Measurements from ENCODE around the gene TASP1. TPM values are rescaled to one million over a fixed set of nuclear protein-coding genes. Genes with fewer than 3 reads are reported as not detected.

TASP1 gene
- total and polyA plus RNA-seq, 2 donors from 2014 or later: 6.0 to 22.7 TPM

GRCh38 chr20:13458860-13459451 is 179.8 kb downstream of the TASP1 start:
- Histone ChIP-seq H3K9me3 (ENCODE audit: control insufficient read depth in 2 of 3, insufficient read depth in 1 of 3, low read length in 3 of 3) (no peaks in the 10 kb centered on the region), H3K9ac (ENCODE audit: low read length in 3 of 3) (no peak overlapping the region), H3K27me3 (ENCODE audit: control insufficient read depth, insufficient read depth, low read length) (no peaks in the 10 kb centered on the region), H3K4me1 (ENCODE audit: control insufficient read depth in 2 of 3, insufficient read depth in 2 of 3, low read depth in 1 of 3, low read length in 3 of 3) (no peaks in the 10 kb centered on the region), H3K27ac (ENCODE audit: low read depth in 2 of 2, low read length in 2 of 2) (no peak overlapping the region), H3K4me3 (ENCODE audit: low read length in 3 of 3) (no peak overlapping the region), H3K36me3 (ENCODE audit: control insufficient read depth in 2 of 3, insufficient read depth in 3 of 3, low read length in 3 of 3) (no peaks in the 10 kb centered on the region)
- DNase-seq (no peak), FAIRE-seq (no peak)
- intact Hi-C loops (cut with DNase I): no loop called here
- TF ChIP-seq, protein P1, sequence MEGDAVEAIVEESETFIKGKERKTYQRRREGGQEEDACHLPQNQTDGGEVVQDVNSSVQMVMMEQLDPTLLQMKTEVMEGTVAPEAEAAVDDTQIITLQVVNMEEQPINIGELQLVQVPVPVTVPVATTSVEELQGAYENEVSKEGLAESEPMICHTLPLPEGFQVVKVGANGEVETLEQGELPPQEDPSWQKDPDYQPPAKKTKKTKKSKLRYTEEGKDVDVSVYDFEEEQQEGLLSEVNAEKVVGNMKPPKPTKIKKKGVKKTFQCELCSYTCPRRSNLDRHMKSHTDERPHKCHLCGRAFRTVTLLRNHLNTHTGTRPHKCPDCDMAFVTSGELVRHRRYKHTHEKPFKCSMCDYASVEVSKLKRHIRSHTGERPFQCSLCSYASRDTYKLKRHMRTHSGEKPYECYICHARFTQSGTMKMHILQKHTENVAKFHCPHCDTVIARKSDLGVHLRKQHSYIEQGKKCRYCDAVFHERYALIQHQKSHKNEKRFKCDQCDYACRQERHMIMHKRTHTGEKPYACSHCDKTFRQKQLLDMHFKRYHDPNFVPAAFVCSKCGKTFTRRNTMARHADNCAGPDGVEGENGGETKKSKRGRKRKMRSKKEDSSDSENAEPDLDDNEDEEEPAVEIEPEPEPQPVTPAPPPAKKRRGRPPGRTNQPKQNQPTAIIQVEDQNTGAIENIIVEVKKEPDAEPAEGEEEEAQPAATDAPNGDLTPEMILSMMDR (IDR thresholded peaks at IDR 0.05; ENCODE audit: borderline replicate concordance, extremely low read depth, insufficient read depth): peak; percentile 32

DNA sequence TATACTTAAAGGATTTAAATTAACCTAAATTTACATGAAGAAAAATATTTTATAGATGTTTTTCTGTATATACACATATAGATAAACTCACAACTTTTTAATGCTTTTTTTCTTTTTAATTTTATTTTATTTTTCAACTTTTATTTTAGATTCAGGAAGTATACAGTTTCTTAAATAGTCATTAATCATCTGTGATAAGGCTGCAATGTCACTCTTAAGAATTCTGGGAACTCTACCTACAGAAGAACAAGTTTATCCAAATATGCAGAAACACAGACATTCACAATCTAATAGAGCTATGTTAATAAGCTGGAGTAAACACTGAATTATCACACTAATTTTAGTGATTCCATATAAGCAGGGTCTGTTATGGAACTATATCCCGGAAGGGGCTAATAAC is 181.2 kb downstream of the TASP1 start:
- Histone ChIP-seq H3K9ac (ENCODE audit: low read length in 3 of 3) (no peak overlapping the region), H3K4me3 (ENCODE audit: low read length in 3 of 3) (no peak overlapping the region), H3K27me3 (ENCODE audit: control insufficient read depth, insufficient read depth, low read length) (no peaks in the 10 kb centered on the region), H3K27ac (ENCODE audit: low read depth in 2 of 2, low read length in 2 of 2) (no peak overlapping the region), H3K4me1 (ENCODE audit: control insufficient read depth in 2 of 3, insufficient read depth in 2 of 3, low read depth in 1 of 3, low read length in 3 of 3) (no peaks in the 10 kb centered on the region), H3K36me3 (ENCODE audit: control insufficient read depth in 2 of 3, insufficient read depth in 3 of 3, low read length in 3 of 3) (no peaks in the 10 kb centered on the region), H3K9me3 (ENCODE audit: control insufficient read depth in 2 of 3, insufficient read depth in 1 of 3, low read length in 3 of 3) (no peaks in the 10 kb centered on the region)
- DNase-seq (no peak), FAIRE-seq (peak; percentile 83)
- TF ChIP-seq, protein P1 (IDR thresholded peaks at IDR 0.05; ENCODE audit: borderline replicate concordance, extremely low read depth, insufficient read depth): no peak
- intact Hi-C loops (cut with DNase I): no loop called here

- Histone ChIP-seq H3K27me3 (ENCODE audit: control insufficient read depth, insufficient read depth, low read length) (no peaks in the 10 kb centered on the region), H3K36me3 (ENCODE audit: control insufficient read depth in 2 of 3, insufficient read depth in 3 of 3, low read length in 3 of 3) (no peaks in the 10 kb centered on the region), H3K27ac (ENCODE audit: low read depth in 2 of 2, low read length in 2 of 2) (no peak overlapping the region), H3K9ac (ENCODE audit: low read length in 3 of 3) (no peak overlapping the region), H3K4me1 (ENCODE audit: control insufficient read depth in 2 of 3, insufficient read depth in 2 of 3, low read depth in 1 of 3, low read length in 3 of 3) (no peaks in the 10 kb centered on the region), H3K9me3 (ENCODE audit: control insufficient read depth in 2 of 3, insufficient read depth in 1 of 3, low read length in 3 of 3) (no peaks in the 10 kb centered on the region), H3K4me3 (ENCODE audit: low read length in 3 of 3) (no peak overlapping the region)
- DNase-seq (no peak), FAIRE-seq (no peak)
- TF ChIP-seq, protein P1 (IDR thresholded peaks at IDR 0.05; ENCODE audit: borderline replicate concordance, extremely low read depth, insufficient read depth): no peak
- intact Hi-C loops (cut with DNase I): no loop called here
Measured at GRCh38 chr20:13455713-13456112, 183.0 kb downstream of the TASP1 start.

DNA sequence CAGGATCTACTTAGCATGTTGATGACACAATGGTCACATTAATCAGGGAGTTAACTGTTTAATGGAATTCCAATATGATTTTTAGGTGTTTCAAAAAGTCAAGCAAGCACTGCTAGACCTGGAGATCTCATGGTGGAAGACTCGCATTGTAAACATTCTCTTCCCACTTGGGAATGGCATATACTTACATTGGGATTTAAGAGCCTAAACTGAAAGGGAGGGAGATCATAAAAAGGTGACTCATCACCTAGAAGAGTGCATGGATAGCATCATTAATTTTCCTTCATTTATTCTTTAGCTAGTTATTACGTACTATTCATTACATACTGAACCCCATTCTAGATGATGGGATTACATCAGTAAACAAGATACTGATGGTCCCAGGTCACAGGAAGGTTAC is 185.4 kb downstream of the TASP1 start:
- no peak for FAIRE-seq
- H3K9me3 ChIP-seq (ENCODE audit: control insufficient read depth in 2 of 3, insufficient read depth in 1 of 3, low read length in 3 of 3): no peaks in the 10 kb centered on the region
- TF ChIP-seq, protein P1 (IDR thresholded peaks at IDR 0.05; ENCODE audit: borderline replicate concordance, extremely low read depth, insufficient read depth): no peak
- no peaks in the 10 kb centered on the region for H3K4me1 ChIP-seq (ENCODE audit: control insufficient read depth in 2 of 3, insufficient read depth in 2 of 3, low read depth in 1 of 3, low read length in 3 of 3)
- peak overlapping the region in 1 of 3 donors; percentile 3 for H3K4me3 ChIP-seq (ENCODE audit: low read length in 3 of 3)
- no peak overlapping the region for H3K9ac ChIP-seq (ENCODE audit: low read length in 3 of 3)
- no peak for DNase-seq
- no peaks in the 10 kb centered on the region for H3K27me3 ChIP-seq (ENCODE audit: control insufficient read depth, insufficient read depth, low read length)
- no peak overlapping the region for H3K27ac ChIP-seq (ENCODE audit: low read depth in 2 of 2, low read length in 2 of 2)
- intact Hi-C loops (cut with DNase I): no loop called here
- H3K36me3 ChIP-seq (ENCODE audit: control insufficient read depth in 2 of 3, insufficient read depth in 3 of 3, low read length in 3 of 3): no peaks in the 10 kb centered on the region

Data from kidney (tissue), 14 donors.